PC-9 (cell line): ENCODE measurements around the gene ZNF221. TPM values are rescaled to one million over a fixed set of nuclear protein-coding genes. Genes with fewer than 3 reads are reported as not detected.

ENCODE experiments used
- BruUV-seq: library from RNA; stranded (reverse); fragments of 400-500 nt; replicated peaks from 2 replicates; lab custom pipeline; 2021; lab: Mats Ljungman, UMichigan
- CTCF ChIA-PET: fragments of 300-600 bp; sonication (Branson Sonifier 250); formaldehyde crosslinking; loops from one replicate; lab custom pipeline; 2022; ENCODE audit warnings: antibody characterized with exemption; lab: Charles Lee
- POLR2A ChIA-PET: fragments of 300-600 bp; sonication (Branson Sonifier 250); formaldehyde crosslinking; loops from one replicate; lab custom pipeline; 2022; ENCODE audit warnings: antibody characterized with exemption; ENCODE audit not compliant: unreplicated experiment; lab: Charles Lee
- DNase-seq, 2 experiments: peaks; one replicate each; pipeline versions ENCODE4 v3.0.0 to v3.0.0-alpha.2; 2015 to 2022; ENCODE audit warnings: mixed read lengths in 1 of 2
- H2AFZ ChIP-seq: fragments of 200-600 bp; sonication (generic); 2 replicates; pipeline ENCODE4 v1.8.1; 2017; ENCODE audit warnings: antibody characterized with exemption
- H3F3A ChIP-seq: fragments of 200-600 bp; sonication (generic); 2 replicates; pipeline ENCODE4 v1.8.1; 2017; ENCODE audit warnings: antibody characterized with exemption, mild to moderate bottlenecking, low read depth; ENCODE audit not compliant: insufficient read depth
- H3K27ac ChIP-seq: fragments of 200-600 bp; sonication (generic); 2 replicates; pipeline ENCODE4 v1.6.1; 2016; ENCODE audit warnings: mixed run types
- H3K27me3 ChIP-seq: fragments of 200-600 bp; sonication (generic); 2 replicates; pipeline ENCODE4 v1.6.1; 2016; ENCODE audit warnings: low read depth, mixed run types; ENCODE audit not compliant: insufficient read depth
- H3K36me3 ChIP-seq: fragments of 200-600 bp; sonication (generic); 2 replicates; pipeline ENCODE4 v1.6.1; 2016; ENCODE audit warnings: low read depth, mixed run types
- H3K4me1 ChIP-seq: fragments of 200-600 bp; sonication (generic); replicated peaks from 2 replicates; pipeline ENCODE4 v1.6.1; 2016; ENCODE audit warnings: mixed run types; ENCODE audit not compliant: insufficient read depth
- H3K4me2 ChIP-seq: fragments of 200-600 bp; sonication (generic); 2 replicates; pipeline ENCODE4 v1.6.1; 2017; ENCODE audit warnings: mixed run types
- H3K4me3 ChIP-seq: fragments of 200-600 bp; sonication (generic); 2 replicates; pipeline ENCODE4 v1.6.1; 2016; ENCODE audit warnings: mixed run types
- H3K79me2 ChIP-seq: fragments of 200-600 bp; sonication (generic); 2 replicates; pipeline ENCODE4 v1.6.1; 2017; ENCODE audit warnings: low read depth, mixed run types
- H3K9me2 ChIP-seq: fragments of 200-600 bp; sonication (generic); 2 replicates; pipeline ENCODE4 v1.8.1; 2017; ENCODE audit warnings: mild to moderate bottlenecking; ENCODE audit not compliant: insufficient read depth
- H3K9me3 ChIP-seq: fragments of 200-600 bp; sonication (generic); 2 replicates; pipeline ENCODE4 v1.8.1; 2016; ENCODE audit warnings: low read depth; ENCODE audit not compliant: insufficient read depth
- H4K20me1 ChIP-seq: fragments of 200-600 bp; sonication (generic); 2 replicates; pipeline ENCODE4 v1.8.1; 2017; ENCODE audit not compliant: insufficient read depth
- CTCF ChIP-seq: fragments of 200-600 bp; sonication (generic); conservative IDR thresholded peaks from 2 replicates; pipeline ENCODE4 v1.6.1; 2017; ENCODE audit warnings: mixed run types, antibody characterized with exemption, mild to moderate bottlenecking, moderate library complexity
- EZH2 ChIP-seq: fragments of 200-600 bp; sonication (generic); IDR thresholded peaks from 2 replicates; pipeline ENCODE4 v1.8.0; 2017; ENCODE audit warnings: antibody characterized with exemption, low read depth
- intact Hi-C: fragments of 100-400 bp; cut with micrococcal nuclease; formaldehyde crosslinking; loops from one replicate; pipeline ENCODE4 v1.10.0; 2022; ENCODE audit not compliant: unreplicated experiment
- total RNA-seq: library from RNA; stranded (reverse); gene quantifications from 2 replicates; pipeline ENCODE4 v1.2.3, GENCODE V29; 2021

The ZNF221 gene
- total RNA-seq, 1 experiment from 2014 or later = 1.7 TPM

- intact Hi-C loops = no loop called here
- H3K9me2 ChIP-seq = no peaks in the 10 kb centered on the region
- no peak overlapping the region for H3K4me2 ChIP-seq
- no peaks in the 10 kb centered on the region for H4K20me1 ChIP-seq
- H3K4me3 ChIP-seq = no peak overlapping the region
- no TSS peak for BruUV-seq
- no peak for DNase-seq
- H3K27ac ChIP-seq = no peak overlapping the region
- no peaks in the 10 kb centered on the region for H3K27me3 ChIP-seq
- peaks cover 60% of the 10 kb centered on the region for H3K9me3 ChIP-seq
- no peaks in the 10 kb centered on the region for H3F3A ChIP-seq
- H3K79me2 ChIP-seq = no peaks in the 10 kb centered on the region
- peaks cover 12% of the 10 kb centered on the region; the same call in 1 of the 2 replicates for H3K36me3 ChIP-seq
- TF ChIP-seq EZH2 (no peak), CTCF (no peak)
- CTCF ChIA-PET = no interaction called here
- H2AFZ ChIP-seq = no peak overlapping the region
- POLR2A ChIA-PET = no interaction called here
- H3K4me1 ChIP-seq = no peaks in the 10 kb centered on the region
Measured at GRCh38 chr19:43966079-43966694, 15.2 kb downstream of the ZNF221 start.

GRCh38 chr19:43976732-43977131 is 25.7 kb downstream of the ZNF221 start:
- Histone ChIP-seq H3K9me2 (no peaks in the 10 kb centered on the region), H3K9me3 (peaks cover 36% of the 10 kb centered on the region), H3K27me3 (no peaks in the 10 kb centered on the region), H3K36me3 (no peaks in the 10 kb centered on the region), H3K79me2 (no peaks in the 10 kb centered on the region), H4K20me1 (no peaks in the 10 kb centered on the region), H3K4me3 (no peak overlapping the region), H2AFZ (no peak overlapping the region), H3K4me2 (no peak overlapping the region), H3F3A (no peaks in the 10 kb centered on the region), H3K4me1 (no peaks in the 10 kb centered on the region), H3K27ac (no peak overlapping the region)
- TF ChIP-seq EZH2 (no peak), CTCF (no peak)
- POLR2A ChIA-PET = no interaction called here
- CTCF ChIA-PET = no interaction called here
- BruUV-seq = no TSS peak
- intact Hi-C loops = no loop called here
- no peak for DNase-seq

GRCh38 chr19:43983544-43983911 is 32.5 kb downstream of the ZNF221 start:
- TF ChIP-seq CTCF = no peak
- no peak for TF ChIP-seq EZH2
- H3K27me3 ChIP-seq = no peaks in the 10 kb centered on the region
- POLR2A ChIA-PET = no interaction called here
- CTCF ChIA-PET = no interaction called here
- 0 out of 2 replicates have a peak, but pooled peaks cover 3% of the 10 kb centered on the region for H3K9me3 ChIP-seq
- H2AFZ ChIP-seq = peak overlapping the region; percentile 96
- peak overlapping the region; percentile 82 for H3K4me3 ChIP-seq
- H3K4me2 ChIP-seq = peak overlapping the region; percentile 79
- H3K4me1 ChIP-seq = no peaks in the 10 kb centered on the region; the same call in 1 of the 2 replicates
- DNase-seq = no peak
- H4K20me1 ChIP-seq = no peaks in the 10 kb centered on the region
- intact Hi-C loops = loop anchor here (10.0 kb wide), 1 partner anchor 321 kb away; the partner anchor contains the start of gene ZNF235
- H3K27ac ChIP-seq = 0 out of 2 replicates have a peak overlapping the region, but pooled peaks have one; percentile 4
- no peaks in the 10 kb centered on the region for H3K9me2 ChIP-seq
- peaks cover 11% of the 10 kb centered on the region for H3K79me2 ChIP-seq
- H3F3A ChIP-seq = no peaks in the 10 kb centered on the region
- no TSS peak for BruUV-seq
- peaks cover 4% of the 10 kb centered on the region; the same call in 1 of the 2 replicates for H3K36me3 ChIP-seq
